ENCODE data around the gene AUNIP.

AUNIP gene

DNA sequence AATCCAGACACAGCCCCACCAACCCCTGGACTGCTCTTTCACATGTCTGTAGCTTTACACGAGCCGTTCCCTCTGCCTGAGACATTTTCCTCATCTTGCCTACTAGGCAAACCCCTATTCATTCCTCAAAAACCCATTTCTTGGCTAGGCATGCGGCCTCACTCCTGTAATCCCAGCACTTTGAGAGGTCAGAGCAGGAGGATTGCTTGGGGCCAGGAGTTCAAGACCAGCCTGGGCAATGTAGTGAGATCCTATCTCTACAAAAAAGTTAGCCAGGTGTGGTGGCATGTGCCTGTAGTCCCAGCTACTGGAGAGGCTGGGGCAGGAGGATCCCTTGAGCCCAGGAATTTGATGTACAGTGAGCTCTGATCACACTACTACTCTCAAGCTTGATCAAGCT lies 5.2 kb upstream of the AUNIP start:
- TF ChIP-seq, protein P1, sequence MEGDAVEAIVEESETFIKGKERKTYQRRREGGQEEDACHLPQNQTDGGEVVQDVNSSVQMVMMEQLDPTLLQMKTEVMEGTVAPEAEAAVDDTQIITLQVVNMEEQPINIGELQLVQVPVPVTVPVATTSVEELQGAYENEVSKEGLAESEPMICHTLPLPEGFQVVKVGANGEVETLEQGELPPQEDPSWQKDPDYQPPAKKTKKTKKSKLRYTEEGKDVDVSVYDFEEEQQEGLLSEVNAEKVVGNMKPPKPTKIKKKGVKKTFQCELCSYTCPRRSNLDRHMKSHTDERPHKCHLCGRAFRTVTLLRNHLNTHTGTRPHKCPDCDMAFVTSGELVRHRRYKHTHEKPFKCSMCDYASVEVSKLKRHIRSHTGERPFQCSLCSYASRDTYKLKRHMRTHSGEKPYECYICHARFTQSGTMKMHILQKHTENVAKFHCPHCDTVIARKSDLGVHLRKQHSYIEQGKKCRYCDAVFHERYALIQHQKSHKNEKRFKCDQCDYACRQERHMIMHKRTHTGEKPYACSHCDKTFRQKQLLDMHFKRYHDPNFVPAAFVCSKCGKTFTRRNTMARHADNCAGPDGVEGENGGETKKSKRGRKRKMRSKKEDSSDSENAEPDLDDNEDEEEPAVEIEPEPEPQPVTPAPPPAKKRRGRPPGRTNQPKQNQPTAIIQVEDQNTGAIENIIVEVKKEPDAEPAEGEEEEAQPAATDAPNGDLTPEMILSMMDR (IDR thresholded peaks at IDR 0.05; ENCODE audit: low read depth, low read length) = no peak
- no peak for DNase-seq (ENCODE audit: extremely low read depth, low read depth)

DNA sequence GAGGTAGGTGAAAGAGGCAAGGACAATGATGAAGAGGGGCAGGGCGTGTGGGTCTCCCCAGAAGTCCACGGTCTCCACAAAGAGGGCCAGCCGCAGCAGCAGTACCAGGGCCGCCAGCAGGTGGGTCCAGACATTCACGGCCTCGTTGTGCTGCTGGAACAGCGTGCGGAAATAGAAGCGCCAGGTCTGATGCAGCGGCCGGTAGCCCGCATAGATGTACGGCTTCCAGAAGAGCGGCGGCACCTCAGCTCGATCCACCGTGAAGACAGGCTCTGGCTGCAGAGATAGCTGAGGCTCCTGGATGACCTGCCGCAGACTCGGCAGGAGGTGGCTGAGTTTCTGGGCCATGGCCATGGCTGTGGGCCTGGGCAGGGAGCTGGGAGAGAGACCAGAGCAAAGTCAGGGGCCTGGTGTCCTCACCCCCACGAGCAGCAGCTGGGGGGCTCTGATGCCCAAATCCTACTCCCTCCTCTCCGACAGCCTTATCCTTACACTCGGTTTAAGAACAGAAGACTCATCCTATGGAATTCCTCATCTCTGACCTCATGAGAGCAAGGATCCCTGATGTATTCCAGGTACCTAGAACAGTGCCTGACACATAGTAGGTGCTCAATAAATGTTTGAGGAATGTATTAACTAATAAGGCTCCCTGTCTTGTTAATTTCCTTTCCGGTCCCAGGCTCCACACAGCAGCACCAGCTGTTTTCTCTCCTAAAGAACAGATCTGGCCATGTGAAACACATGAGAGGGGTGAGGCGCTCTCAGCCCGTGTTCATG lies 4.4 kb upstream of the AUNIP start:
- DNase-seq (ENCODE audit: extremely low read depth, low read depth) = no peak
- TF ChIP-seq, protein P1 (IDR thresholded peaks at IDR 0.05; ENCODE audit: low read depth, low read length) = no peak

DNA sequence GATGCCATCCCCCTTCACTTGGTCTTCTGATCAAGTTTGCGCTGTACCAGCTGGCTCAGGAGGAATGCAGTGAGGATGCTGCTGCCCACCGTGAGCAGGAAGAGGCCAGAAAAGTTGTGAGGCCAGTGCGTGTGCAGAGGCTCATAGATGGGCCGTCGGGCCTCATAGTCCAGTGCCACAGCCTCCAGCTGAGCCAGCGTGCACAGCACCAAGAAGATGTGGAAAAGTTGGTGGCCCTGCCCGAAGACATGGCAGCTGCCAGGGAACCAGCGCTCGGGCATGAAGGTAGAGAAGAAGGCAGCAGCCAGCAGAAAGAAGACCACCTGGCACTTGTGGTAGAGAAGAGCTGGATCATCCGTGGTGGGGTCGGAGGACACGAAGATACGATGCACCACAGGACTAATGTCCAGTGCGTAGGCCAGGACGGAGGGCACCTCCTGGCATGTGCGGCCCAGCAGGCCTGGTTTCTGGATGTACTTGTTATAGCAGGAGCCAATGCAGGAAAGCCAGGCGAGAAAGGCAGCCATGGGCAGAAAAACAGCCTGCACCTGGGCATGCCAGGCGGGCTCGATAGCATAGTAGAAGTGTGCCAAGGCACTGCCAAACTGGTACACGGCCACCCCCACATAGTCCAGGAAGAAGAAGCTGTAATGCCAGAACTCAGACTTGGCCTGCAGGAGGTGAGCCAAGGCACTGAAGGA lies 3.7 kb upstream of the AUNIP start:
- no peak for DNase-seq (ENCODE audit: extremely low read depth, low read depth)
- TF ChIP-seq, protein P1 (IDR thresholded peaks at IDR 0.05; ENCODE audit: low read depth, low read length) = no peak

DNA sequence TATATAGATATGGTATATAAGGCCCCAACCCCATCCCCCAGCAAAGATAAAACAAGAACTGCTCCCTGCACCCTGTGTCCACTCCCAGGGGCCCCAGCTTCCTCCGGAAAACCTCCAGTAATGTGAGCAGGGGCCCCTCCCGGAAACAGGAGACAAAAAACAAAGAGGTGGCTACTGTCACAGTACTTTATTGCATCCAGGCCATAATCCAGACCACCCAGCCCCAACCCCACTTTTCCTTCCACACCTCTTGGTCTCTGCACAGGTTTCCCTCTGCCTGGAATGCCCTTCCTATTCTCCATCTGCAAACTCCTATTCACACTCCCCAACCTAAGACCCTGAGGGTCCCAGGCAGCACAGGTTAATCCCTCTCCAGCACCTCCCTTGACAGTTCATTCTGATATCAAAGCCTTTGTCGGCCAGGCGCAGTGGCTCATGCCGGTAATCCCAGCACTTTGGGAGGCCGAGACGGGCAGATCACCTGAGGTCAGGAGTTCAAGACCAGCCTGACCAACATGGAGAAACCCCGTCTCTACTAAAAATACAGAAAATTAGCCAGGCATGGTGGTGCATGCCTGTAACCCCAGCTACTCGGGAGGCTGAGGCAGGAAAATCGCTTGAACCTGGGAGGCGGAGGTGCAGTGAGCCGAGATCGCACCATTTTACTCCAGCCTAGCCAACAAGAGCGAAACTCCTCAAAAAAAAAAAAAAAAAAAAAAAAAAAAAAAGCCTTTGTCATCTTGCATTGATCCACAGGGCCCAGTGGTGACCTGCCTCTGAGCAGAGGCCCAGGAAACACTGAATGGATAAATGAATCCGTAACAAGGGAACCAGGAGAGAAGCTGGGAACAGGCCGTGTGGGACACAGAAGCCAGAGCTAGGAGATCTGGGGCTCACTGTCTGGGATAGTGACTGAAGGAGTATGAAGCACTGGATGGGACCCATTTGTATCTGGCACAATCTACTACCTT lies 2.3 kb upstream of the AUNIP start:
- no peak for DNase-seq (ENCODE audit: extremely low read depth, low read depth)
- TF ChIP-seq, protein P1 (IDR thresholded peaks at IDR 0.05; ENCODE audit: low read depth, low read length) = no peak

DNA sequence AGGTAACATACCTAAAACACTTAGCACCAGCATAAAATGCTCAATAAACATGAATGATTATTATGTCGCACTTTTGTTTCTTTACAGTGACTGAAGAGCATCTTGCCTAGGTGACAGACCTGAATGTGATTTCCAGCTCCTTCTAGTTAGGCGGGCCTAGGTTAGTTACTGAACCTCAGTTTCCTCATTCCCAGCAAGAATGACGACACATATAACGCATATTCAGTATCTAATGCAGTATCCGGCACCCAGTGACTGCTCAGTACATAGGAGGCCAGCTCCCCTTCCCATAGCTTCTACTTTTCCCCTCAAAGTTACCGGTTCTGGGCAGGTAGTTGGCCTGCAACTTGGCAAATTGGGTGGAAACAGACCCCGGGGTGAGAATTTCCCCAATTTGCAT lies 763 bp downstream of the AUNIP start:
- no peak for DNase-seq (ENCODE audit: extremely low read depth, low read depth)
- TF ChIP-seq, protein P1 (IDR thresholded peaks at IDR 0.05; ENCODE audit: low read depth, low read length) = no peak

DNA sequence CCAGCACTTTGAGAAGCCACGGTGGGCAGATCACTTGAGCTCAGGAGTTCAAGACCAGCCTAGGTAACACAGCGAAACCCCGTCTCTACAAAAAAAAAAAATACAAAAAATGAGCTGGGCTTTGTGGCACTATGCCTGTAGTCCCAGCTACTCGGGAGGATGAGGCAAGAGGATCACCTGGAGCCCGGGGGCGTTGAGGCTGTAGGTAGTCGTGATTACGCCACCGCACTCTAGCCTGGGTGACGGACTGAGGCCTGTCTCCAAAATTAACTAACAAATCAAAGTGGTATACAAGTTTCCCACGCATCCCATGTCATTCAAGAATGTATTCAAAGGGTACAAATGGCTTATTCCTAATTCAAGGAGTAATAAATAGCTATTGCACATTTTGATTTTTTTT lies 2.4 kb downstream of the AUNIP start:
- TF ChIP-seq, protein P1 (IDR thresholded peaks at IDR 0.05; ENCODE audit: low read depth, low read length) = no peak
- no peak for DNase-seq (ENCODE audit: extremely low read depth, low read depth)

Data from AG09319 (cell line).